HUDEP-2 (cell line): ENCODE data around the gene ERAL1.
"Not testable (repeated sequence)": the region's sequence is repeated elsewhere in the genome, so short reads cannot be mapped to it uniquely, and the experiment has no call there.

Experiments used
- DNase-seq, 76 experiments: peaks; one replicate each; lab custom pipeline; 2025; ENCODE audit not compliant: unreplicated experiment in 76 of 76; lab: John Stamatoyannopoulos, UW

ERAL1 gene

GRCh38 chr17:28896884-28897768 is 42.3 kb downstream of the ERAL1 start, which contains the start of gene FLOT2:
Gene FLOT2, minus strand, starts transcription at chr17:28897733. Its CDS starts 159 bp downstream, at chr17:28897574.
- peak in 34 of 76 experiments; percentile 11 to 68 (median 42) for DNase-seq

DNA sequence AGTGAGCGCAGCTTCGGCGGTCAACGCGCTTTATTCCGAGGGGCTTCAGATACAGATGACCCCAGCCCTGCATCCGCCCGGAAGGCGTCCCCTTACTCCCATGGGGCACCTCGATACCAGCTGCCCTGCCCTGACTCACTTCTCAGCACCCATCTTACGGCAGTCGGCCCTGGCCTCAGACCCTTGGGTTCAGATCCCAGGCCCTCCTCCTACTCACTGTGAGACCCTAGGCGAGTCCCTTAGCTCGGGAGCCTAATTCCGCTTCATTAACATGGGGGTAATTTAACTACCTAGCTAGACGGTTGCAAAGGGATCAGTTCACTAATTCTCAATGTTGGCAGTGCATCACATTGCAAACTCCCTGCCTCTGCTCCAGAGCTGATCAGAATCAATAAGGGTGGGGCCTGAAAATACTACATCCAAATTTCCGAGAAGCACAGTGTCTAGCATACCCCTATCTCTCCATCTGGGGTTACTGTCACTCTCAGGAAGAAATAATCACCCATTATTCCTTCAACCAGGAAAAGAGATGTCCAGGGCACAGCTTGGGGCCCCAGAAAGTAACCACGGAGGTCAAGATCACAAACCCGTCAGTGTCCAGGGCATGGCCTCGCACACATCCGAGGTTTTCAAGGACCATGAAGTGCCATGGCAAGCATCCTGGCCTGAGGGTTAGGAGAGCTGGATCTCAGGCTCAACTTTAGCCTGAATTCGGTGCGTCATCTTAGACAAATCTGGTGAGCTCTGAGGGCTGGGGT is 43.1 kb downstream of the ERAL1 start:
- DNase-seq = peak in 11 of 76 experiments; percentile 14 to 64 (median 35)

DNA sequence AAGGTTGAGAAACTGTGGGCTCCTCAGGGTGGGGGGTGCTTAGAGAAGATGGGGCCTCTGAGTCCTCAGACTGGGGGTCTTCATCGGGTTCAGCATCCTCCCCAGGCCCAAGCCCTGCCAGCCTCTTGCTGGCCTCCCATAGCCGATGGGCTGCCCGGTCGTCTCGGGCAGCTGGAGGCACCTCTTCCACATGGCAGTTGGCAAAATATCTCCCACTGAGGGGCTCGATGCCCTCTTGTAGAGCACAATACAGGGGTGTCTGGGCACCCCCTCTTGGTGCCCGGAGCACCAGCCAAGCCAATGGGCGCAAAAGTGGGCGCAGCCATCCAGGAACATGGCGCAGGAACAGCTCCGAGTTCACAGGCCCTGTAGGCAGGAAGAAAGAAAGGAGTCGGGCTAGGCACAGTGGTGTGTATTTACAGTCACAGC is 43.7 kb downstream of the ERAL1 start:
- no peak for DNase-seq

DNA sequence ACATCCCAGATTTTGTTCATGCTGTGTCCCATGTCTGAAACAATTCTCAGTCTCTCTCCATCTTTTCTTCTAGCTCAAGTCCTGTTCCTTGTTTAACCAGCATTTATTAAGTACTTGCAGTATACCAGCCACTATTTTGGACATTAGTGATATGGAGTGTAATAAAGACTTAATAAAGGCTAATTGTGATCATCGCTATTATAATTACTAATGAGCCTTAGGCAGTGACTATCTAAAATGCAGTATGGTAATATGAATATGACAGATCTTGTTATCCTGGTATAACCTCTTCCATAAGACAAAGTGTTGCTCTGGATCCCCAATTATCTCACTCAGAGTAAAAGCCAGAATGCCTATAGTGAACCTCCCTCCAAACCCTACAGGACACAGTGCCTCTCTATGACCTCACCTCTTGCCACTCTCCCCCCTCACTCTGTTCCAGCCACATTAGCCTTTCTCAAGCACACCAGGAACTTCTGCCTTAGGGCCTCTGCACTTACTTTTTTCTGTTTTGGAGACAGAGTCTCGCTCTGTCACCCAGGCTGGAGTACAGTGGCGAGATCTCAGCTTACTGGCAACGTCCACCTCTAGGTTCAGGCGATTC is 44.5 kb downstream of the ERAL1 start:
- DNase-seq = no peak

GRCh38 chr17:28900986-28901726 is 46.3 kb downstream of the ERAL1 start:
- DNase-seq = no peak

GRCh38 chr17:28901866-28902818 is 47.3 kb downstream of the ERAL1 start:
- DNase-seq = peak in 27 of 76 experiments; percentile 4 to 58 (median 29)

- DNase-seq = peak in 74 of 76 experiments; percentile 31 to 96 (median 88)
These were observed 48.2 kb downstream of the ERAL1 start, which contains the start of gene DHRS13 for GRCh38 chr17:28902819-28903545. Gene DHRS13, minus strand, starts transcription at chr17:28903079. Its CDS starts 135 bp downstream, at chr17:28902944.

DNA sequence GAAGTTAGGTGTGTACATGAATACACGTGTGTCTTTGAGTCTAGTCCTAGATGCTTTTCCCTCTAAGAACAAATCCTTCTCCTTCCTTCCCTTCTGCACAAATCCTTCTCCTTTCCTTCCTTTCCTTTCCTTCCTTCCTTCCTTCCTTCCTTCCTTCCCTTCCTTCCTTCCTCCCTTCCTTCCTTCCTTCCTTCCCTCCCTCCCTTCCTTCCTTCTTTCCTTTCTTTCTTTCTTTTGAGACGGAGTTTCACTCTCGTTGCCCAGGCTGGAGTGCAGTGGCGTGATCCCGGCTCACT is 48.7 kb downstream of the ERAL1 start:
- DNase-seq = not testable (repeated sequence)

DNA sequence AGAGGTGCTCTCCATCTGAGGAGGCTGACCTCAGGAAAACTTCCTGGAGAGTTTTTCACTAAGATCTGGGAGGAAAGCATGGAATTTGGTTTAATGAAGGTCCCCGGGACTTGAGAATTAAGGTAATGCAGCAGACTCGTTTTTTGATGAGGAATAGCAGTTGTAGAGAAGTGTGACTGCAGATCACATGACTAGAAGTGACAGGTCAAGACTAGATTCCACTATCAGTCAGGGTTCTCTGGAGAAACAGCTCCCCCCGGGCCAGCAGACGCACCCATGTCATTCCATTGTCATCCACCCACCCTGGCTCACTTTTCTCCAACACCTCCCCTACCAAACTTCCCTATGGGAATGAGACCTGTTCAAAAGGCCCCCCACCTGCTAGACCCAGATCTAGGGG is 50.0 kb downstream of the ERAL1 start:
- DNase-seq = peak in 15 of 76 experiments; percentile 7 to 32 (median 19)

- peak in 9 of 76 experiments; percentile 15 to 59 (median 48) for DNase-seq
These were observed 51.5 kb downstream of the ERAL1 start for GRCh38 chr17:28906276-28906675.

DNA sequence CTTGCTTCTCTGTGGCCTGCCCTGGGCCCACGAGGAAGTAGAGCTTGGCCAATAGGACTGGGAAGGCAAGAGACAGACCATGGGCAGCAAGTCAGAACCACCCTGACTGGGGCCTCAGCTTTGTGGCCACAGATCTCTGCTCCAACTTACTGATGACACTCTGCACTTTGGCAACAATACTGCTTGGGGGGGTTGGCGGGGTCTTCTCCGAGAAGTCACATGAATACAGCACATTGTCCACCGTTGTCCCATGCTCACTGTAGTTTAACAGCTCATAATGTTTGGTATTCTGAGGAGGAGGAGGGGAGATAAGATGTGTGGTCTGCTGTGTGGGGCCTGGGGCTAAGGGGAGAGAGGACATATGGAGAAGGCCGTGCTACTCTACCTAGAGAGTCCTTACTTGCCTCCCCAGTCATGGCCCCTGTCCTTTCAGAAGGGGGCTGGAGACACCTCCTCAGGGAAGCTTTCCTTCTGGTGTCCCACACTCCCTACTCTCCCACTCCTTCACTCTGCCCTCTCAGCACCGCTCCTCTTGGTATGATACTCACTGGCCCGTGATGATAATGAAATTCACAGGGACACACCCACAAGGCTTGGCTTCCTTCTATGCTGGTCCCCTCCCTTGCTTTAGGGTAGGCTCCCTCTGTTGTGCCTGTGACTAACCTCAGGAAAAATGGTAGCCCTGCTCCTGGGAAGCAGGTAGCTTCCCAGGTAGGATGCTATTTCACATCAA is 52.1 kb downstream of the ERAL1 start:
- DNase-seq = peak in 69 of 76 experiments; percentile 21 to 83 (median 54)

DNA sequence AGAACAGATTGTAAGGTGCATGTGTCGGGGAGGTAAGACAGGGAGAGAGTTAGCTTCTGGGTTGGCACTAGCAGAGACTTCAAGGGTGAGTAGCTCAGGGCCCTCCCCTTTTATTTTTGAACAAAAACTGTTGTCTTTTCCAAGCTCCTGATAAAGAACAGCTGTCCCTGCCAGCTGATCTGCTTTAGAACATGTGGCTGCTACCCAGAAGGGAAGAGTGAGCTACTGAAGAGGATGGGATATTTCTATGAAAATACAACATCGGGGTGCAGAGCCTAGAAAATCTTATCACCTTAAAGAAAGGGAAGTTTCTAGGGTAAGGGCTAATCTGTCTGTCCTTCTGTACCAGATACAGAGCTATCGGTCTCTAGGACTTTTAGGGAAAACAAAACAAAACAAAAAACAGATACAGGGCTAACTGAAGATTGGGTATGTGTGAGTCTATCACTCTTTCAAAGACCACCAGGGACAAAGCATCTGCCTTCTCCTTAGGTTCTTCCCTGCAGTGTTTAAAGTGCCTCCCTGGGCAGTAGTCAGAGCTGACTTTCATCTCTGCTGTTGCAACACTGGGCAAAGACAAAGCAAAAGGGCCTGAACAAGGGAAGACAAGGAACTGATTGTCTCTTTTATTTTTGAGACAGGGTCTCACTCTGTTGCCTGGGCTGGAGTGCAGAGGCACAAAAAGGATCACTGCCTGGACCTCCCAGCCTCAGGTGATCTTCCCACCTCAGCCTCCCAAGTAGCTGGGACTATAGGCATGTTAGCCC is 53.1 kb downstream of the ERAL1 start:
- peak in 31 of 76 experiments; percentile 7 to 66 (median 29) for DNase-seq

- no peak for DNase-seq
These were observed 53.9 kb downstream of the ERAL1 start for GRCh38 chr17:28908640-28909167.

DNA sequence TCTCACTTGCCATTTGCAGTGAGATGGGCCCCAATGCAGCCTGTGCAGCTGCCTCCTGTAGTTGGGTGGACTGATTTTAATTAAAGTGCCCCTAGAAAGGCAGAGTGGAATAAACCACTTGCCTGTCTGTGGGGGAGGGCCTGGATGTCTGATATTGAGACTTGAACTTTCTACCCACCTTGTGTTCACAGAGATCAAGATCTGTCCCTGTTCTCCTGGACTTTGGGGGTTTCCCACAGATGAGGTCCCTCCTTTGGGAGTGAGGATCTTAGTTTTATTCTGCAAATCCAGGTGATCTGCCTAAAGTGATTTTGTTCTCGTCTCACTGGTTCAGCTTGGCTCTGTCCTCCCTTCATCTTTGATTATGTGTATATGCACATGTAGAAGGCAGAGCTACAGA is 55.7 kb downstream of the ERAL1 start:
- DNase-seq = no peak
